HG03103 (cell line): Measurements from ENCODE around the gene CHST6.
"Not testable (repeated sequence)": the region's sequence is repeated elsewhere in the genome, so short reads cannot be mapped to it uniquely, and the experiment has no call there.

Source experiments
- ATAC-seq: cut with Tn5 transposase; IDR thresholded peaks from one replicate; pipeline ENCODE4 v1.9.1; 2021; ENCODE audit warnings: low read depth; ENCODE audit not compliant: unreplicated experiment

The CHST6 gene

DNA sequence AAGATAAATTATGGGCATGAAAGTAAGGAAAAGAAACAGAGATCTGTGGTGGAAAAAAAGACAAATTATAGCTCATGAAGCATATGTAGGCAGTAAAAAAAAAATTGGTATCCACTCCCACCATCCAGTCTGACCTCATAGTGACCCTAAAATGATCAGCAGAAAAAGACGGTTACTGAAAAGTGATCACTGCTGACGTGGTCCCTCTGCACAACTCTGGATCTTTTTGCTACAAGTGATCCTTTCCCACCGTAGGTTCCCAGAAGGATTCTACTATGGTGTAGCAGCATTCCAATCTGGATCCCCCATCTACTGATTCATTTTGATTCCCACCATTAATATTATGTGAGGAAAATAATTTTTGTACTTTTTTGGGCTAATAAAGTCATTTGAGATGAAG, 10.9 kb upstream of the CHST6 start:
- ATAC-seq, result no peak

DNA sequence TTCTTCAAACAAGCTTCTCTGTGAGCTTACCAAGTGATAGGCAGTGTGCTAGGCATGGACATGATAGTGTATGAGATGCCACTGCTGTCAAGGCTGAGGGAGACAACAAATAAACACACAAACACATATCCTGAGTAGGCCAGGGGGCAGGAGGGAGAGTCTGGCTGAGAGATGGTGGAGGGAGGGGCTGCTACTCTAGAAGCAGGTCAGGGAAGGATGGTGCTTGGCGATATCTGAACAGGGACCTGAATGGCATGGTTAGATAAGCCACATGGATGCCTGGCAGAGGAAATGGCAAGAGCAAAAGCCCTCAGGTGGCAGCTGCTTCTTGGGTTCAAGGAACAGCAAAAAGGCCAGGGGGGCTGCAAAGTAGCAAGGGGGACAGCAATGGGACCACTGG, 8.6 kb upstream of the CHST6 start:
- ATAC-seq, result no peak

DNA sequence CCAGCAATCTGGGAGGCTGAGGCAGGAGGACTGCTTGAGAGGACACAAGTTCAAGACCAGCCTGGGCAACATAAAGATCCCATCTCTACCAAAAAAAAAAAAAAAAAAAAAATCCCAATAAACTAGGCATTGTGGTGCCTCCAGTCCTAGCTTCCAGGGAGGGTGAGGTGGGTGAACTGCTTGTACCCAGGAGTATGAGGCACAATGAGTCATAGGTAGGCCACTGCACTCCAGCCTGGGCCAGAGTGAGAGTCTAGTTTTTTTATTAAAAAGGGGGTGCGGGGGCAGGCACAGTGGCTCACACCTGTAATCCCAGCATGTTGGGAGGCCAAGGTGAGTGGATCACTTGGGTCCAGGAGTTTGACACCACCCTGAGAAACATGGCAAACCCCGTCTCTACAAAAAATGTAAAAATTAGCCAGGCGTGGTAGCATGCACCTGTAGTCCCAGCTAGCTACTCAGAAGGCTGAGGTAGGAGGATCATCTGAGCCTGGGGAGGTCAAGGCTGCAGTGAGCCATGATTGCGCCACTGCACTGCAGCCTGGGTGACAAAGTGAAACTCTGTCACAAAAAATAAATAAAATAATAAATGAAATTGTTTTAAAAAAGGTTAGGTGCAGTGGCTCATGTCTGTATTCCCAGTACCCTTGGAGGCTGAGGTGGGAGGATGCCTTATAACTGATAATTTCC, 7.8 kb upstream of the CHST6 start:
- ATAC-seq, result no peak

- ATAC-seq, result not testable (repeated sequence)
Measured at GRCh38 chr16:75501820-75502219, 6.6 kb upstream of the CHST6 start.

- ATAC-seq, result no peak
Measured at GRCh38 chr16:75501359-75501758, 6.1 kb upstream of the CHST6 start.

- ATAC-seq, result not testable (repeated sequence)
Measured at GRCh38 chr16:75498605-75499322, 3.5 kb upstream of the CHST6 start.

DNA sequence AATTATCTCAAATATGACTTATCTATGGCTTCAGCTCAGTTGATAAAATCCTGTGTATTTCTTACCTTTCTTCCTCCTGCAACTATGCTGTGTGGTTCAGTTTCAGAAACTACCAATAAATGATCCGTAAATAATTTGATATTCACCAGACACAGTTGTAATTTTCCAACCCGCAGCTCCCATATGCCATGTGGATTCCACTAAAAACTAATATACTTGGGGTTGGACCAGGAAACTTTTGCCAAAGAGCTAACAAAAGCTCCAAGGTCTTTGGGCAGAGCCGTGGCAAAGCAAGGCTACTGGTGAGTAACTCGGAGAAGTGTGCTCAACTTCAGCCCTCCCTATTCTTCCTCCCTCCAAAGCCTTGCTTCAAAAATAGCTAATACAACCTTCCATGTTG, 2.3 kb upstream of the CHST6 start:
- ATAC-seq, result no peak

DNA sequence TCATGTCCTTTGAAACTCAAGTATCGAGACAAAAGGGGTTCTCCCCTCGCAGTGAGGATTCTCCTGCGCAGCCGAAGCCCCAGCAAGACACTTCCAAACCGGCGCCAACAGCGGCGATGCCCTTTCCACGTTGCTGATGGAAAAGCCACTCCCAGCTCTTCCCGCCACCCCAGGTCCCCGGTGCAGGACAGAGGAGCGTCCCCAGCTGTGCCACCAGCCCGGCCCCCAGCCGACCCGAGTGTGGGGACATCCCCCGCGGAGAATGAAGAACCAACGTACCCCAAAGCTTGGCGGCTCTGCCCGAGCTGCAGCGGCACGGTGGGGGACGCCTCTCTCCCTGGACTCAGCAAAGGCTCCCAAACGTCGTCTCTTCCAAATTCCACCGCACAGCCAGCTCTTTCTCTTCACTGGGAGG, 573 bp downstream of the CHST6 start:
- no peak for ATAC-seq

GRCh38 chr16:75494184-75494583, 1.1 kb downstream of the CHST6 start:
- no peak for ATAC-seq

- no peak for ATAC-seq
Measured at GRCh38 chr16:75491876-75492275, 3.4 kb downstream of the CHST6 start.

- no peak for ATAC-seq
Measured at GRCh38 chr16:75488322-75488721, 6.9 kb downstream of the CHST6 start.

- ATAC-seq, result peak; percentile 46
Measured at GRCh38 chr16:75486676-75487313, 8.4 kb downstream of the CHST6 start.

- ATAC-seq, result no peak
Measured at GRCh38 chr16:75486014-75486675, 9.1 kb downstream of the CHST6 start.

DNA sequence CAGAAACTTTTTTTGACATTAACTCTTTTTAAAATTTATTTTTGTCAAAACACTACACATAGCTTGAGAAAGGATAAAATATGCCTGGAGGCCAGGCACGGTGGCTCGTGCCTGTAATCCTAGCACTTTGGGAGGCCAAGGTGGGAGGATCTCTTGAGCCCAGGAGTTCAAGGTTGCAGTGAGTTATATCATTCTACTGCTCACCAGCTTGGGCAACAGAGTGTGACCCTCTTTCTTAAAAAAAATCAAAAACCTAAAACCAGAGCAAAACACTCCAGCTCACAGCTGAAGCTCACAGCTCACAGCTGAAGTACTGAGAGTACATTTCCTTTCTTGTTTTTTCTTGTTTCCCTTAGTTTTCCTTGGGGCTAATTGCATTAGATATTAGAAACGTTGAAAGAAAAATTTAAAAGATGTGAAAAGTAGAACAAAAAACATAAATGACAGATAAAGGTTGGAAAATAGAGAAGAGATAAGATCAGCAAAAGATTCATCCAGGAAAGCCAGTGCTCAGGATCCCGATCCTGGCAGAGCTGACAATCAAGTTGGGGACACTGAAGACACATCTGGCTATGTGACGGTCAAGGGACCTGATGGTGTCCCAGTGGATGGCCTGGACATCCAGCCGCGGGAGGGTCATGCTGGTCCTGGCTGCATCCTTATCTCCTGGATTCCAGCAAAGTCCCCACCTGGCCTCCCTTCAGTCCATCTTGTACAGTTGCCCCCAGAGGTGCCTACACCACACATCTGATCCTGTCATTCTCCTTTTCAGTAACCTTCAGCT, 9.8 kb downstream of the CHST6 start:
- no peak for ATAC-seq

DNA sequence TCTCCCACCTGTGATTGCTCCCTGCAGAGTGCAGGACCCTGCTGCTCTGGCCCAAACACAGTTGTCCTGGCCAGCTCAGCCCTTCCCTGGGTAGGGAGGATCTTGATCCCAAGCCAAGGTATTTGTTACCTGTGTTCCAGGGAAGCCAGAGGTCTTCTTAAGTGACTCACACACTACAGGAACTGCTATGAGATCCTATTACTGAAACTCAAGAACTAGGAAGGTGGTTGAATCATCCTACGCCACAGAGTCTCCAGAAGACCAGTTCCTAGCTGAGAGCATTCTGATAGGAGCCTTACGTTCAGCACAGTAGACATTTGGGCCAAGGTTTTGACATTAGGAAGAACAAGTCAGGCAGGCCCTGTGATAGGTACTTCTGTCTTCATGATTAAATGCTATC, 12.0 kb downstream of the CHST6 start:
- no peak for ATAC-seq

- ATAC-seq, result no peak
Measured at GRCh38 chr16:75482434-75483205, 12.6 kb downstream of the CHST6 start.

DNA sequence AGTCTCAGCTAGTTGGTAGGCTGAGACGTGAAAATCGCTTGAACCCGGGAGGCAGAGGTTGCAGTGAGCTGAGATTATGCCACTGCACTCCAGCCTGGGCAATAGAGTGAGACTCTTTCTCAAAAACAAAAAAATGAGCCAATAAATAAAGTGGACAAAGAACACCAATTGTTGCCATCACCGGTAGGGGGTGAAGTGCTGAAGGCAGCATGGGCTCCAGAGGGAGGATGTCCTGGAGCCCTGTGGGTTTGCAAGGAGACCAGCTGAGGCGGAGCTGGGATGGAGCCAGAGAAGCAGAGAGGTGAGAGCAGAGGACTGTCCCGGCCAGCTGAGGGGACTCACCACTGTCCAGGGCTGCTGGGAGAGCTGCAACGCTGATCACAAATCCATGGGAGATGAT, 13.8 kb downstream of the CHST6 start:
- ATAC-seq, result no peak

- no peak for ATAC-seq
Measured at GRCh38 chr16:75479421-75479990, 15.7 kb downstream of the CHST6 start.
